ENCODE results near the gene CPSF6. TPM values are rescaled to one million over a fixed set of nuclear protein-coding genes. Genes with fewer than 3 reads are reported as not detected.

Gene CPSF6
- total RNA-seq, 4 donors from 2014 or later, result 27.4 to 54.2 (median 32.3) TPM

- no peak for DNase-seq (ENCODE audit: low spot score in 2 of 2)
- 80% methylated on average over 3 of the region's 3 CpGs for WGBS
- no peaks in the 10 kb centered on the region for H3K27me3 ChIP-seq
- no peak overlapping the region for H3K4me3 ChIP-seq
- no peaks in the 10 kb centered on the region for H3K36me3 ChIP-seq
- TF ChIP-seq POLR2A (IDR thresholded peaks at IDR 0.05), result no peak
- TF ChIP-seq POLR2AphosphoS5 (IDR thresholded peaks at IDR 0.05), result no peak
- TF ChIP-seq EP300 (IDR thresholded peaks at IDR 0.05), result no peak
- TF ChIP-seq CTCF (IDR thresholded peaks at IDR 0.05), result no peak
- peaks cover 25% of the 10 kb centered on the region for H3K4me1 ChIP-seq
- no peaks in the 10 kb centered on the region for H3K9me3 ChIP-seq
- no peak overlapping the region for H3K27ac ChIP-seq
These were observed 8.1 kb downstream of the CPSF6 start for GRCh38 chr12:69247268-69248018.

GRCh38 chr12:69252033-69252432 is 12.7 kb downstream of the CPSF6 start:
- no peak overlapping the region for H3K27ac ChIP-seq
- WGBS, result 18% methylated on average over 1 of the region's 1 CpG
- no peaks in the 10 kb centered on the region for H3K9me3 ChIP-seq
- peaks cover 17% of the 10 kb centered on the region for H3K36me3 ChIP-seq
- DNase-seq (ENCODE audit: low spot score in 2 of 2), result no peak
- H3K4me3 ChIP-seq, result no peak overlapping the region
- TF ChIP-seq POLR2A (IDR thresholded peaks at IDR 0.05), result no peak
- TF ChIP-seq POLR2AphosphoS5 (IDR thresholded peaks at IDR 0.05), result no peak
- TF ChIP-seq EP300 (IDR thresholded peaks at IDR 0.05), result no peak
- no peak for TF ChIP-seq CTCF (IDR thresholded peaks at IDR 0.05)
- H3K27me3 ChIP-seq, result no peaks in the 10 kb centered on the region
- H3K4me1 ChIP-seq, result peaks cover 13% of the 10 kb centered on the region

GRCh38 chr12:69254046-69254445 is 14.7 kb downstream of the CPSF6 start:
- peaks cover 37% of the 10 kb centered on the region for H3K36me3 ChIP-seq
- no peak overlapping the region for H3K4me3 ChIP-seq
- TF ChIP-seq POLR2AphosphoS5 (IDR thresholded peaks at IDR 0.05) (no peak), POLR2A (IDR thresholded peaks at IDR 0.05) (no peak), EP300 (IDR thresholded peaks at IDR 0.05) (no peak), CTCF (IDR thresholded peaks at IDR 0.05) (peak; percentile 23 to 43)
- H3K4me1 ChIP-seq, result no peaks in the 10 kb centered on the region
- DNase-seq (ENCODE audit: low spot score in 2 of 2), result no peak
- no peaks in the 10 kb centered on the region for H3K27me3 ChIP-seq
- no peaks in the 10 kb centered on the region for H3K9me3 ChIP-seq
- H3K27ac ChIP-seq, result no peak overlapping the region

GRCh38 chr12:69254862-69255261 is 15.5 kb downstream of the CPSF6 start:
- no peak overlapping the region for H3K4me3 ChIP-seq

More at GRCh38 chr12:69254862-69255261, 15.5 kb downstream of the CPSF6 start:
- Histone ChIP-seq H3K27ac (no peak overlapping the region), H3K27me3 (no peaks in the 10 kb centered on the region), H3K36me3 (peaks cover 46% of the 10 kb centered on the region), H3K9me3 (no peaks in the 10 kb centered on the region), H3K4me1 (no peaks in the 10 kb centered on the region)
- 95% methylated on average over 2 of the region's 2 CpGs for WGBS
- no peak for DNase-seq (ENCODE audit: low spot score in 2 of 2)
- TF ChIP-seq CTCF (IDR thresholded peaks at IDR 0.05) (no peak), POLR2AphosphoS5 (IDR thresholded peaks at IDR 0.05) (no peak), EP300 (IDR thresholded peaks at IDR 0.05) (no peak), POLR2A (IDR thresholded peaks at IDR 0.05) (no peak)
